Measurements from ENCODE around the gene CMSS1.

DNA sequence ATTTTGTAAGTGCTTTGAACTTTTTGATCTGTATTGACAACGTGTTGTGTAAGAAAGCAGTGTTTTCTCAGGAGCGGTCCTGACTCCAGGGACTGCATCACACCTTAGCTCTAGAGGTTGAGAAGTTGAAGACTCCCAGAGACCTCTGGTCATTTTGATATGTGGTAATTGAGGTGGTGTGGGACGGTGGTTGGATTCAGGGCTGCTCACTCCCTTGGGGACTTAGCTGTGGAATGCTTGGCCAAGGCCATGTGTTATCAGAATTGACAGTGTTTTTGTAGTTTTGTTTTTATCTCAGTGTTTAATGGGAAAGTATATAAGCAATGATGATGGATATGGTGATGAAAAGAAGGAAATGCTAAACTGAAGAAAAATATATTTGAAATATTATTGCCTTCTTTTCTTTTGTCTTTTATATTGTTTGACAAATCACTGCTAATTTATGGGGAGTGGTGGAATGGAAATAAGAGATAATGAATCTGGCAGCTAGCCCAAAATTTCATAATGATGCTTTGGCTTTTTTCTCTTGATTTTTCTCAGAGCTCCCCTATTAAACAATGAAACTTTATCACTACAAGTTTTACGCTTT is 16.0 kb downstream of the CMSS1 start:
- TF ChIP-seq POLR2AphosphoS5 (IDR thresholded peaks at IDR 0.05; ENCODE audit: low read depth, low read length) (no peak), POLR2A (IDR thresholded peaks at IDR 0.05; ENCODE audit: low read depth, low read length) (no peak), TAF1 (IDR thresholded peaks at IDR 0.05; ENCODE audit: borderline replicate concordance, low read depth, low read length) (no peak)
